GM21526 (cell line): ENCODE data around the gene FGGY.

Experiments used
- ATAC-seq: cut with Tn5 transposase; IDR thresholded peaks from one replicate; pipeline ENCODE4 v1.9.1; 2021; ENCODE audit warnings: moderate library complexity; ENCODE audit not compliant: unreplicated experiment, low FRiP score

The FGGY gene

GRCh38 chr1:59687081-59687480 is 390.2 kb downstream of the FGGY start:
- ATAC-seq: no peak

DNA sequence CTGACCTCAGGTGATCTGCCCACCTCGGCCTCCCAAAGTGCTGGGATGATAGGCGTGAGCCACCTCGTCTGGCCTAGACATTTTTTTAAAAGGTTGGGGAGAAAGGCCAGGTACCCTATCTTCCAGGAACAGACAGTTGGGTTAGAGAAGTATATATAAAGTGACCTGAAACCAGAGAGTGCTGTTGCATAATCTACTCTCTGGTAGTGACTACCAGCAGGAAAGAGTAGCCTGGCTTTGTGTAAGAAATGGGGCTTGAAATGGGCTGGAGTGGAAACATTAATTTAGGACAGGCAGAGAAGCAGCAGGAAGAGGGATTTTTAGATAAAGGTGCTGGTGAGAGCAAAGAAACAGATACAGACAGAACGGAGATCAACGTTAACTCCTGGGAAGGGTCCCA is 392.1 kb downstream of the FGGY start:
- no peak for ATAC-seq

- no peak for ATAC-seq
These were observed 392.8 kb downstream of the FGGY start for GRCh38 chr1:59689730-59690129.

DNA sequence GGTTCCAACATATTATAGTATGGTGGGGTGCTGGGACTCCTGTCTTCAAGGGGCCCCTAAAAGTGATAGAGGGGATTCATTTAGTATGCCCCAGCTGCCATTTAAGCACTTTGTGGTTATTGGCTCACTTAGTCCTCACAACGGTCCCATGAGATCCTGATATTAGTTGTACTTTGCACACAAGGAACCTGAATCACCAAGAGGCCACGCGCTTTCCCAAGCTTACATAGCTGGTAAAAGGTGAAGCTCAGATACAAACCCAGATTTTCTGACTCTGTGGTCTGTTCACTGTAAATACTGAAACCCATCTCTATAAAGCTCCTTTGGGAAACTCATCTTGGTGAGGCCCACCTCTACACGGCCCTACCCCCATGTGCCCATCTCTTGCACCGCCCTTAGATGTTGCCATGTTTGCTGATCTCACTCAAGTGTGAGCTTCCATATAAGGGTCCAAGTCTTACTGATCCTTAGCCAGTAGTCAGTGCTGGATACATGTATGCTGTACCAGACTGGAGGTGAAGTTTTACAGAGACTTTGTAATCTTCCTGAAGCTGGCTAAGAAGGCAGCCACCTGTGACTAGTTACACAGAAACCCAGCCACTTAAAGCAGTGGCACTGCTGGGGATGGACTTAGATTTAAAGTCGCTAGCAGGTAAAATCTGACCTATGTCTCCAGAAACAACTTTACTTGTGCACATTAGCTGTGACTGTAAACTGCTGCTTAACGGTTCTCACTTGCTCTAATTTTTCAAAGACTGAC is 393.5 kb downstream of the FGGY start:
- no peak for ATAC-seq

GRCh38 chr1:59691261-59691660 is 394.4 kb downstream of the FGGY start:
- no peak for ATAC-seq

DNA sequence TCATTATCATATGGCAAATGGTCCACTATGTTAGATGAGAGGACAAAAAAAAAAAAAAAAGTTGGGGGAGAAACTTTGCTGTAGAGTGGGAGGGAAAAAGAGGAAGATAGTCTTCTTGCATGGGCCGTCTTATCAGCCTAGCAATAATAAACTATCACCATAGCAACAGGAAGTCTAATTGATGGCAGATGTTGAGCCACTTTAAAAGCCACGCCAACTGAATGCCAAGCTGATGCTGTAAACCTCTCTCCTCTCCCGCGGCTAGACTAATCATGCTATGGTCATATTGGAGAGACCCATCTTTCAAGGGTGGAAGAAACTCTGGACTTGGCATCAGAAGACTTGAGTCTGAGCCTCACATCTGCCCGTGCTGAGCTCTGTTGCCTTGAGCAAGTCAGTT is 395.7 kb downstream of the FGGY start:
- no peak for ATAC-seq

GRCh38 chr1:59693406-59693805 is 396.5 kb downstream of the FGGY start:
- no peak for ATAC-seq

DNA sequence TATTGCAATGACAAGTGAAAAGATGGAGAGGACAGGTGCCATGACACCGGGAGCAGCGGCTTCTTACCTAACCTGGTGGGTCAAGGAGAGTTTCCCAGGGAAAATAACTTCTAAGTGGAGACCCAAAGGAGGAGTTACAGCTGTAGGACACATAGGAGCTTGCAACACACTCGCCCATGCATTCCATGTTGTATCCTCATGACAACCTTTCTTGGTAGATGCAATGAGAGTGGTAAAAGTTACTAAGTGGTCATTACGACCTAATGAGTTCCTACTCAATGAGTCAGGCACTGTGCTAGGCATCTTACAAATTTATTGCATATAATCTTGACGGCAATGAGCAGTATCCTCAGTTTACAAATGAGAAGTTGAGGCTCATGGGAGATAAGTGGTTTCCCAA is 398.4 kb downstream of the FGGY start:
- no peak for ATAC-seq

GRCh38 chr1:59696421-59697115 is 399.7 kb downstream of the FGGY start:
- ATAC-seq: no peak

- ATAC-seq: no peak
These were observed 400.4 kb downstream of the FGGY start for GRCh38 chr1:59697150-59697800.

- ATAC-seq: no peak
These were observed 401.5 kb downstream of the FGGY start for GRCh38 chr1:59698386-59698785.

GRCh38 chr1:59699227-59699847 is 402.4 kb downstream of the FGGY start:
- no peak for ATAC-seq

- no peak for ATAC-seq
These were observed 404.5 kb downstream of the FGGY start for GRCh38 chr1:59701376-59701775.

- no peak for ATAC-seq
These were observed 406.5 kb downstream of the FGGY start for GRCh38 chr1:59703226-59703917.

DNA sequence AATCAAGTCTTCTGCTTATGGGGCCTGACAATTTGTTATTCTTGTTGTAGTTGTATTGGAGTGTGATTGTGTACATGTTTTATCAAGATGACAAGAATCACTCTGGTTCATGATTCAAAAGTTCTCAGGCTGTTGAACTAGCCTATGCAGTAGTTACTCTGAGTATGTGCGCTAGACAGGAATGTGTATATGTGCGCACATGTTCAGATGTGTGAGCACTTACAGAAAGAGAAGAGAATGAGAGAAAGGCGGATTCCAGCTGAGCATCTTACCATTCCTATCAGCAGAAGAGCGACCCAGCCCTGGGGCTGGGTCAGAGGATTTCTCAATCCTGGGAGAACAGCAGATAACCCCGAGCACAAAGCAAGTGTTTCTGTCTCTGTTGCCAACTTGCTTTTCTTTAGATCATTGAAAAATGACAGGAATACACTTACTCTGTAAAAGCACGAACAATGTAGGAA is 407.1 kb downstream of the FGGY start:
- no peak for ATAC-seq

DNA sequence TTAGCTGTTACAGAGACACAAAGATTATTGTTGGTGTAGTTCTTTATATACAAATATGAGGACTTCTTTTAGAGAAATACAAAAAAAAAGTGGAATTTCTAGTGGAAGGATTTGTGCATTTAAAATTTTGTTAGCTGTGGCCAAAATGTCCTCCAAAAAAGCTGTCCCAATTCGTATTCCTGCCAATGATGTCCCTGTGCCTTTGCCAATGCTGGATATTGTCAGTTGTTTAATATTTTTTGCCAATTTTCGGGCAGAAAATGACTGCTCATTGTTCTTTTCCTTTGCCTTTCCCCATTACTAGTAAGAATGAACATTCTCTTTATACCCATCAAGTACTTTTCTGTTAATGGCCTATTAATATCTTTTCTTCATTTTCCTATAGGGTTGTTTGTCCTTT is 407.8 kb downstream of the FGGY start:
- no peak for ATAC-seq

DNA sequence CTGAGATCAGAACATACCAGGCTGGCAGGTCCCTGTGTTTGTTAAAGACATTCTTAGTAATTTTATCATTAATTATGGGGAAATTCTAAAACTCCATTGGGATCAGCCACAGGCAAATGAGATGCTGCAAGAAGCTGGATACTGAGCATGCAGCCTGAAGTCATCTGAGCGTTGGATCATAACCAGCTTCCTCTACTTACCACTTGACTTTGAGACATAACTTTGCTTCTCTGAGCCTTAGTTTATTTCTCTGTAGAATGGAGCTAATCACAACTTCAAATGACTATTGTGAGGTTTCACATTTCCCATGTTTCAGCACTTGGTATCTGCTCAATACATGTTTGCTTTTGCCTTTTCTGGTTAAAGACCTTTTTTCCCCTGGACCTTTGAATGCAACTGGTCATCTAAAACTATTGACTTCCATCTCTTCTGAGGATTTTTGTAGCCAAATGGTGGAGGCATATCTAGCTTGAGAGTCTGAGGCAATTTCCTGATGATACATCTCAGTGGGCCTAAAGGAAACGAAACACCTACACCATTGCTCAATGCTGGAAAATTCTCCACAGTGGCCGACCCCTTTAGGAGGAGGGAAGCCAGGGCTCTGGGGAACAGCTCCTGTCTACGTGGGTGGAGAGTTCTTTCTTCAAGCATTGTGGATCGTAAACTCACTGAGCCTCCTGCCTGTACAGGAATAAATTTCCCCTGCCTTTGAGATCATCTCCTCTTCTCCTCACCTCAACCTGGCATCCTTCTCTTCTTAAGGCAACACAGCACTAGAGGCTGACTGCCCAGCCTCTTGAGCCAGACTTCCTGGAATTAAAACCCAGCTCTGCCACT is 408.8 kb downstream of the FGGY start:
- ATAC-seq: no peak

DNA sequence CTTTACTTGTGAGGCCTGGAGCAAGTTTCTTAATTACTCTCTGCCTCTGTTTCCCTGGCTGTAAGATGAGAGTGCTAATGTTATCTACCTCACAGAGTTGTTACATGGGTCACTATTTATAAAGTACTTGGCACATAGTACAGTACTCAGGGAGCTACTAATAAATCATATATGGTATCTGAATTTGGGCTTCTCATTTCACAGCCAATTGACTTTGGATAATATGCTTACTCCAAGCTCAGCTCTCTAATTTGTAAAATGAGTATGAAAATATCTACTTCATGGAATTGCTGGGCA is 409.4 kb downstream of the FGGY start:
- no peak for ATAC-seq

DNA sequence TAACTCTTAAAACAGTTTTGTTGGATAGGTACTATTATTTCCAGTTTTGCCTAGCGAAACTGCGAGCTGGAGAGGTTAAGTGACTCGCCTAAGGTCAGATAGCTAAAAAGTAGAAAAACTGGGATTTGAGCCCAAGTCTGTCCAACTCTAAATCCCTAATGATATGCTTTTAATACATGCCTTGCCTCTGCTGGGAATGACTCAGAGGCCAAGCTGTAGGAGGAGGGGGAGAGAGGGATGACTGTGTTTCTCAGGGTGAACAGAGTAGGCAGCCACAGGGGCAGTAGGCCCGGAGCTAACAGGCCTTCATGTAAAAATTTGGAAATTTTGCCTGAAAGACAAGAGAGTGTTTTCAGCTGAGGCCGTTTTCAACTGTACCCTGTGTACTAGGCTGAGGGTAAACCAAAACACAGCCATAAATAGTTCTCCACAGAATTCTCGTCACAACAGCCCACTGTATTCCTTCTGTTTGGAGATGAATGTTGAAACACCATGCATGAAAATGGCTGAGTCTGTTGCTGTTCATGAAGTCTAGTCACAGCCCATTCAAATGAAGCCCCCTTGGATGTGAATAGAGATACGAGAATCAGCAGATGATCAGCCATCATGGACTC is 410.4 kb downstream of the FGGY start:
- ATAC-seq: no peak

DNA sequence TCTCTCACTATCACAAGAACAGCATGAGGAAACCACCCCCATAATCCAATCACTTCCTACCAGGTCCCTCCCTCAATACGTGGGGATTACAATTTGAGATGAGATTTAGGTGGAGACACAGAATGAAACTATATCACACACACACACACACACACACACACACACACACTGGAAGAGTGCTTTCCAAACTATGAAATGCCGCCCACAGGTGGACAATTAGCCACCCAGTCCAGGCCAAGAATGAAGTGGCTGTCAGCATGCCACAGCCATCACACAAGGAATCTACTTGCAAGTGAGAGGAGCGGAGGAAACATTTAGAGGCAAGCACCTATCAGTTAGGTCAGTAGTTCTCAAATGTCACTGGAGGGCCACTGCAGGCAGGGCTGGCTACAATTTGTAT is 412.4 kb downstream of the FGGY start:
- no peak for ATAC-seq
